ENCODE data around the gene LTBP4.

The LTBP4 gene

GRCh38 chr19:40659566-40659965 lies 58.4 kb downstream of the LTBP4 start:
- no peak for DNase-seq (ENCODE audit: low spot score)
- in situ Hi-C loops (cut with MboI; ENCODE audit: low sequenced_read_pairs, unreplicated experiment) = loop anchor here (10.0 to 25.0 kb wide), 2 partner anchors 155 to 503 kb away; no protein-coding TSS in a partner anchor
- no peak for TF ChIP-seq CTCF (IDR thresholded peaks at IDR 0.05; ENCODE audit: borderline replicate concordance, control extremely low read depth, extremely low read depth, insufficient read depth, missing control alignments)

GRCh38 chr19:40661616-40662015 lies 60.4 kb downstream of the LTBP4 start:
- no peak for DNase-seq (ENCODE audit: low spot score)
- in situ Hi-C loops (cut with MboI; ENCODE audit: low sequenced_read_pairs, unreplicated experiment) = loop anchor here (25.0 kb wide), 1 partner anchor 501 kb away; no protein-coding TSS in a partner anchor
- TF ChIP-seq CTCF (IDR thresholded peaks at IDR 0.05; ENCODE audit: borderline replicate concordance, control extremely low read depth, extremely low read depth, insufficient read depth, missing control alignments) = no peak

GRCh38 chr19:40662925-40663694 lies 61.9 kb downstream of the LTBP4 start:
- no peak for TF ChIP-seq CTCF (IDR thresholded peaks at IDR 0.05; ENCODE audit: borderline replicate concordance, control extremely low read depth, extremely low read depth, insufficient read depth, missing control alignments)
- peak; percentile 94 for DNase-seq (ENCODE audit: low spot score)
- in situ Hi-C loops (cut with MboI; ENCODE audit: low sequenced_read_pairs, unreplicated experiment) = loop anchor here (25.0 kb wide), 1 partner anchor 499 kb away; no protein-coding TSS in a partner anchor

GRCh38 chr19:40663695-40664692 lies 62.8 kb downstream of the LTBP4 start:
- peak; percentile 53 for DNase-seq (ENCODE audit: low spot score)
- TF ChIP-seq CTCF (IDR thresholded peaks at IDR 0.05; ENCODE audit: borderline replicate concordance, control extremely low read depth, extremely low read depth, insufficient read depth, missing control alignments) = no peak
- in situ Hi-C loops (cut with MboI; ENCODE audit: low sequenced_read_pairs, unreplicated experiment) = loop anchor here (25.0 kb wide), 1 partner anchor 498 kb away; no protein-coding TSS in a partner anchor

- DNase-seq (ENCODE audit: low spot score) = no peak
- in situ Hi-C loops (cut with MboI; ENCODE audit: low sequenced_read_pairs, unreplicated experiment) = loop anchor here (25.0 kb wide), 1 partner anchor 495 kb away; no protein-coding TSS in a partner anchor
- no peak for TF ChIP-seq CTCF (IDR thresholded peaks at IDR 0.05; ENCODE audit: borderline replicate concordance, control extremely low read depth, extremely low read depth, insufficient read depth, missing control alignments)
Observed at GRCh38 chr19:40666803-40667438, 65.8 kb downstream of the LTBP4 start.

GRCh38 chr19:40667602-40668001 lies 66.4 kb downstream of the LTBP4 start:
- TF ChIP-seq CTCF (IDR thresholded peaks at IDR 0.05; ENCODE audit: borderline replicate concordance, control extremely low read depth, extremely low read depth, insufficient read depth, missing control alignments) = no peak
- in situ Hi-C loops (cut with MboI; ENCODE audit: low sequenced_read_pairs, unreplicated experiment) = loop anchor here (25.0 kb wide), 1 partner anchor 495 kb away; no protein-coding TSS in a partner anchor
- DNase-seq (ENCODE audit: low spot score) = no peak

Data from GM13976 (cell line).